Bronchial epithelial cell (primary cell): ENCODE results near the gene SIGLEC6. TPM values are rescaled to one million over a fixed set of nuclear protein-coding genes. Genes with fewer than 3 reads are reported as not detected.

Experiments used
- DNase-seq: peaks from one replicate; pipeline ENCODE4 v3.0.0-alpha.2; 2010; ENCODE audit warnings: low read depth
- FAIRE-seq: peaks from 2 replicates; lab custom pipeline; 2011; peaks lifted over from hg19 to GRCh38; lab: Jason Lieb, UNC
- H3K27me3 ChIP-seq: 2 replicates; pipeline ENCODE4 v1.5.1; 2011; ENCODE audit warnings: low read length; ENCODE audit not compliant: control insufficient read depth, insufficient read depth
- H3K36me3 ChIP-seq: 2 replicates; pipeline ENCODE4 v1.5.1; 2011; ENCODE audit warnings: low read length; ENCODE audit not compliant: control insufficient read depth, insufficient read depth
- H3K4me3 ChIP-seq: 2 replicates; pipeline ENCODE4 v1.5.1; 2011; ENCODE audit warnings: mild to moderate bottlenecking, low read depth, low read length, control low read depth
- CTCF ChIP-seq: IDR thresholded peaks from 2 replicates; pipeline ENCODE4 v1.5.1; 2011; ENCODE audit warnings: mild to moderate bottlenecking, moderate library complexity, low read length, control low read depth, inconsistent platforms; ENCODE audit not compliant: insufficient read depth, severe bottlenecking
- total RNA-seq: library from RNA; depleted of rRNA; stranded (reverse); fragments of >200 nt; gene quantifications from 2 replicates; pipeline ENCODE4 v1.2.1, GENCODE V29; 2014

SIGLEC6 gene
- total RNA-seq, 1 donor from 2014 or later = not detected

DNA sequence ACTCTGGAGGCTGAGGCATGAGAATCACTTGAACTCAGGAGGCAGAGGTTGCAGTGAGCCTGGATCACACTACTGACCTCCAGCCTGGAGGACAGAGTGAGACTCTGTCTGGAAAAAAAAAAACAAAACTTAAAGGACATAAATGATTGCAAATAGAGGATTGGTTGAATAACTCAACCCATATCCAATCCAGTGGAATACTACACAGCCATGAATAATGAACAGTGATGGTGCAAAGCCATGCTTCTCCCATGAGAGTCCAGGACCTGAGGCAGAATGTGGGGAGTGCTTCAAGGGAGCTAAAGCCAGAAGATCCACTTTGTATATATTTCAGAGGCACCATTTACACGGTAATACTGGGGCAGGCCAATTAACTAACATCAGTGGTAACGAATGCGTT is 55.3 kb downstream of the SIGLEC6 start:
- H3K4me3 ChIP-seq = no peak overlapping the region
- DNase-seq (no peak), FAIRE-seq (no peak)
- no peak for TF ChIP-seq CTCF
- no peaks in the 10 kb centered on the region for H3K36me3 ChIP-seq
- no peaks in the 10 kb centered on the region for H3K27me3 ChIP-seq

- Histone ChIP-seq H3K4me3 (no peak overlapping the region), H3K36me3 (no peaks in the 10 kb centered on the region), H3K27me3 (no peaks in the 10 kb centered on the region)
- peak; percentile 75 for TF ChIP-seq CTCF
- no peak for FAIRE-seq
- peak; percentile 42 for DNase-seq
These were observed 58.3 kb downstream of the SIGLEC6 start for GRCh38 chr19:51473009-51473707.

GRCh38 chr19:51472607-51473006 is 58.9 kb downstream of the SIGLEC6 start:
- Histone ChIP-seq H3K36me3 (no peaks in the 10 kb centered on the region), H3K4me3 (no peak overlapping the region), H3K27me3 (no peaks in the 10 kb centered on the region)
- no peak for DNase-seq
- no peak for FAIRE-seq
- TF ChIP-seq CTCF = no peak

DNA sequence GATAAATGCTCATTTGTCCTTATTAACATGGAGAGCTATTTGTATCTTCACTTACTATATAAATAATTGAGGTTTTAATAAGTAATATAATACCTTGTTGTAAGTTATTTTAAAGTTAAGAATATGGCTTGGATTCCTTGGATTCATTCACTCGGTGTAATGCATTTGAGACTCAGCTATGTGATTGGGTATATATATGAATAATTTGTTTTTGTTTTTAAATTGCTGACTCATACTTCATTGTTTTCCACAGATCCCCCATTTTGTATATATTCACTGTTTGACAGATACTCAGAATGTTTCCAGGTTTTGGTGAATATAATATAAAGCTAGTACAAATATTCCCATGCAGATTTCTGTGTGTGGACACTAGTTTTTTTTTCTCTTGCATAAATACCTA is 59.9 kb downstream of the SIGLEC6 start:
- no peak for TF ChIP-seq CTCF
- H3K27me3 ChIP-seq = no peaks in the 10 kb centered on the region
- DNase-seq (no peak), FAIRE-seq (no peak)
- no peaks in the 10 kb centered on the region for H3K36me3 ChIP-seq
- H3K4me3 ChIP-seq = no peak overlapping the region

DNA sequence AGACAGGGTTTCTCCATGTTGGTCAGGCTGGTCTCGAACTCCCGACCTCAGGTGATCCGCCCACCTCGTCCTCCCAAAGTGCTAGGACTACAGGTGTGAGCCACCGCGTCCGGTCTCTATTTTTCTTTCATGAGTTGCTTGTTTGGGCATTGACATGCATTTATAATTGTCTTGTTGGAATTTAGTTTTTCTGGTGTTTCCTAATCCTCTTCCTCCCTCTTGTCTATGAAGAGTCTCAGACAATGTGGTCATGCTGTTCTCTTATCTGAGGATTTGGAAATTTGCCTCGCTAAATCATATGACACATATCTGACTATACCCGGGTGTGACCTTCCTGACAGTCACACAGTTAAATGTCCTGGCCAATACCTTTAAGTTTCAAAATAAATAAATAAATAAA is 60.5 kb downstream of the SIGLEC6 start:
- FAIRE-seq (no peak), DNase-seq (peak; percentile 32)
- H3K27me3 ChIP-seq = no peaks in the 10 kb centered on the region
- no peaks in the 10 kb centered on the region for H3K36me3 ChIP-seq
- no peak overlapping the region for H3K4me3 ChIP-seq
- TF ChIP-seq CTCF = no peak

DNA sequence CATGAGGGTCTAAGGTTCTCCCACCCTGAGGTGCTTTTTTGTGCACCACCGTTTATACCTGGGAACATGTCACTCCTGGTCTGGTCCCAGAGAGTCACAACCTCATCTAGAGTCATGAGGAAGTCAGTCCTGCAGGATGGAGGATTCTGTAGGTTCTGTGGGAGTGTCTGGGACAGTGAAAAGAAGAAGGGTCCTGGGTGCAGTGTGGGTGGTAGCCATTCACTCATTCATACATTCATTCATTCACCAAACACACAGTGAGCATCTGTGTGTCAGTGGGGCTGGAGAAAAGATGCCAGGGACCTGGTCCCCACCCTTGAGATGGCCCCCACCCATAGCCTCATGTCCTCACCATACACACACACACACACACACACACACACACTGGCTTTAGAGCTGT is 61.8 kb downstream of the SIGLEC6 start:
- TF ChIP-seq CTCF = no peak
- Histone ChIP-seq H3K36me3 (no peaks in the 10 kb centered on the region), H3K27me3 (no peaks in the 10 kb centered on the region), H3K4me3 (no peak overlapping the region)
- FAIRE-seq = no peak
- no peak for DNase-seq
